Neutrophil (primary cell): Measurements from ENCODE around the gene ARMC9.

Experiments
- H3K27ac ChIP-seq: fragments of 200-600 bp; sonication (generic); 2 replicates; pipeline ENCODE4 v1.5.1; 2016; ENCODE audit warnings: mild to moderate bottlenecking, moderate library complexity
- H3K27me3 ChIP-seq: fragments of 200-600 bp; sonication (generic); 2 replicates; pipeline ENCODE4 v1.6.0; 2016; ENCODE audit warnings: mild to moderate bottlenecking
- H3K36me3 ChIP-seq: fragments of 200-600 bp; sonication (generic); 2 replicates; pipeline ENCODE4 v1.5.1; 2017
- H3K4me1 ChIP-seq, 2 experiments: fragments of 200-600 bp in 1 of 2; sonication (generic) in 1 of 2; 1 replicate in 1 of 2; 2 replicates in 1 of 2; pipeline versions ENCODE4 v1.5.1 to v1.6.1; 2013 to 2016; ENCODE audit warnings: low read depth in 1 of 2, low read length in 1 of 2, mild to moderate bottlenecking in 1 of 2, moderate library complexity in 1 of 2; ENCODE audit not compliant: control insufficient read depth in 1 of 2, insufficient read depth in 1 of 2
- H3K4me3 ChIP-seq, 2 experiments: fragments of 200-600 bp in 1 of 2; sonication (generic) in 1 of 2; 1 replicate in 1 of 2; 2 replicates in 1 of 2; pipeline ENCODE4 v1.5.1; 2013 to 2016; ENCODE audit warnings: low read depth in 1 of 2, low read length in 1 of 2, mild to moderate bottlenecking in 1 of 2, moderate library complexity in 1 of 2
- H3K9me3 ChIP-seq: fragments of 200-600 bp; sonication (generic); 2 replicates; pipeline ENCODE4 v1.5.1; 2016
- TF ChIP-seq, protein P1 (sequence below): fragments of 200-600 bp; sonication (generic); IDR thresholded peaks from 2 replicates; pipeline ENCODE4 v1.5.1; 2016; ENCODE audit warnings: antibody characterized with exemption

Gene ARMC9

DNA sequence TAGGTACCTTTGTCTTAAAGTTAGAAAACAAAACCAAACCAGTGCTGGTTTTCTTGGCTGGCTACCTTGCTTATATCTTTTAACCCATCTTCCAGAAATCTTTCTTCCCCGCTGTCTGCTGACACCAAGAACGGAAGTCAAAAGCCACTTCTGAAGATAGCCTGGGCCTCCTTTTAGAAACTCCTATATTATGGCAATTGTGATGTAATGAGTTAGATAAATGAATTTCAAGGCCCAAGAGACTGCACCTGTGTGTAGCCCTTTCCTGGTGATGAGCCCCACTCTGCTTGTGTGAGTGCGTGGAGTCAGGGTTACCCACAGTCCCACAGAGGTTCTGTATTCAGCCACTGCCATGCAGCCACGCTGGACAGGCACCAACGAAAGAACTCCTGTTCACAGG, 60.7 kb downstream of the ARMC9 start:
- no peaks in the 10 kb centered on the region for H3K36me3 ChIP-seq
- H3K27ac ChIP-seq, result no peak overlapping the region
- TF ChIP-seq, protein P1, sequence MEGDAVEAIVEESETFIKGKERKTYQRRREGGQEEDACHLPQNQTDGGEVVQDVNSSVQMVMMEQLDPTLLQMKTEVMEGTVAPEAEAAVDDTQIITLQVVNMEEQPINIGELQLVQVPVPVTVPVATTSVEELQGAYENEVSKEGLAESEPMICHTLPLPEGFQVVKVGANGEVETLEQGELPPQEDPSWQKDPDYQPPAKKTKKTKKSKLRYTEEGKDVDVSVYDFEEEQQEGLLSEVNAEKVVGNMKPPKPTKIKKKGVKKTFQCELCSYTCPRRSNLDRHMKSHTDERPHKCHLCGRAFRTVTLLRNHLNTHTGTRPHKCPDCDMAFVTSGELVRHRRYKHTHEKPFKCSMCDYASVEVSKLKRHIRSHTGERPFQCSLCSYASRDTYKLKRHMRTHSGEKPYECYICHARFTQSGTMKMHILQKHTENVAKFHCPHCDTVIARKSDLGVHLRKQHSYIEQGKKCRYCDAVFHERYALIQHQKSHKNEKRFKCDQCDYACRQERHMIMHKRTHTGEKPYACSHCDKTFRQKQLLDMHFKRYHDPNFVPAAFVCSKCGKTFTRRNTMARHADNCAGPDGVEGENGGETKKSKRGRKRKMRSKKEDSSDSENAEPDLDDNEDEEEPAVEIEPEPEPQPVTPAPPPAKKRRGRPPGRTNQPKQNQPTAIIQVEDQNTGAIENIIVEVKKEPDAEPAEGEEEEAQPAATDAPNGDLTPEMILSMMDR, result no peak
- H3K27me3 ChIP-seq, result no peaks in the 10 kb centered on the region
- H3K4me3 ChIP-seq, result no peak overlapping the region
- H3K9me3 ChIP-seq, result no peaks in the 10 kb centered on the region
- no peaks in the 10 kb centered on the region for H3K4me1 ChIP-seq

DNA sequence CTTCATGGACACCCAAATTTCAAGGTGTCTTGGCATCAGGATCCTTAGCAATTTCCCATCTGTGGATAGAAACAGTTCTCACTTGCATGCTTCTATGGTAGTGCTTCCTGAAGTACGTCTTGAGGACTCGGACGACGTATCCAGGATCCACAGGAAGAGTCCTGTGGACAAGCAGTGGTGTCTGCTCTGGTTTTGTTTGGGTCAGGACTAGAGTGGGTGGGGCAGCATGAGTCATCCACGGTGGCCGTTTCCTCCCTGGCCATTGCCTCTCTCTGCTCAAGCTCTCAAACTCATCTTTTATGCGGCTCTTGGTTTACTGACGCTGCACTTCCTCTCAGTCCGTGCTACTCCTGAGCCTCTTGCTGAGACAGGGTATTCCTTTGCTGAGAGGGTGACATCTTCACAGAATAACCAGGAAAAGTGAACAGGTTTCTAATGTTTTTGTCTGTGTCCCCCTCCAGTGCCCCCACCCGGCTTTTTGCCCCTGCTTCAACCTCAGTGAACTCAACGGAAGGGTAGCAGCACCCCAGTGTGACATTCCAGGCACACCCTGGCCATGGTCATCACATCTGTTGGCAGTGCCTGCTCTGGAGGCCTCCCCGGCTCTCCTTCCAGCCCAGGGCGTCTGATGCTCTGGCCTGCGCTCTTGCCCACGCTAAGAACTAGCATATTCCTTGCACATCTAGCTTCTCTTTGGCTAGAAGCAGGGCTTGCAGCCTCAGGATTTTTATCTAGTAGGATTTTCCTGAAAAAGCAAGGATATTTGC, 62.2 kb downstream of the ARMC9 start:
- no peak overlapping the region for H3K27ac ChIP-seq
- TF ChIP-seq, protein P1, result no peak
- no peaks in the 10 kb centered on the region for H3K36me3 ChIP-seq
- no peaks in the 10 kb centered on the region for H3K4me1 ChIP-seq
- no peak overlapping the region for H3K4me3 ChIP-seq
- H3K27me3 ChIP-seq, result no peaks in the 10 kb centered on the region
- no peaks in the 10 kb centered on the region for H3K9me3 ChIP-seq

DNA sequence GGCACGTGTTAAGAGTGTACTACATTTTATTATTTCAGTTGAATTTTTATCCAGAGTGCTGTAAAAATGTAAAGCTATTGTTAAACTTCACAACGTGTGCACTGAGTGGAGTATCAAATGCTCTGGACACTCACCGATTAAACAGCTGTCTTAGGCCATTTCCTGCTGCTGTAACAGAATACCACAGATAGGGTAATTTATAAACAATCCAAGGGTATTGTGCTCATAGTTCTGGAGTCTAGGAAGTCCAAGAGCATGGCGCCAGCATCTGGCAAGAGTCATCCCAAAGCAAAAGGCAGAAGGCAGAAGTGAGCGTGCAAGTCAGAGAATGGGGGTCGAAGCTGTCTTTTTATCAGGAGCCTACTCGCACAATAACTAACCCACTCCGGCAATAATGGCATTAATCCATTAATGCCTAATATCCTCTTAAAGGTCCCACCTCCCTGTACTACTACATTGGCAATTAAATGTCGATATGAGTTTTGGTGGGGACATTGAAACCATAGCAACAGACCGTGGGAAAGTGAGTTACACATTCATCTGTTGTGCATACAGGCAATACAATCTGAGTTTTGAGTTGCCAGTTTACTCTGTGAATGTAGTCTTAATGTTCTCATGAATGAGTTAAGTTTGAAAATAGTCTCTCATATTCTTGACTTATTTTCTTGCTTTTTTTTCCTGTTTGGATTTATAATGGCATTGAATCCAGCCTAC, 64.8 kb downstream of the ARMC9 start:
- H3K27me3 ChIP-seq, result no peaks in the 10 kb centered on the region
- TF ChIP-seq, protein P1, result no peak

DNA sequence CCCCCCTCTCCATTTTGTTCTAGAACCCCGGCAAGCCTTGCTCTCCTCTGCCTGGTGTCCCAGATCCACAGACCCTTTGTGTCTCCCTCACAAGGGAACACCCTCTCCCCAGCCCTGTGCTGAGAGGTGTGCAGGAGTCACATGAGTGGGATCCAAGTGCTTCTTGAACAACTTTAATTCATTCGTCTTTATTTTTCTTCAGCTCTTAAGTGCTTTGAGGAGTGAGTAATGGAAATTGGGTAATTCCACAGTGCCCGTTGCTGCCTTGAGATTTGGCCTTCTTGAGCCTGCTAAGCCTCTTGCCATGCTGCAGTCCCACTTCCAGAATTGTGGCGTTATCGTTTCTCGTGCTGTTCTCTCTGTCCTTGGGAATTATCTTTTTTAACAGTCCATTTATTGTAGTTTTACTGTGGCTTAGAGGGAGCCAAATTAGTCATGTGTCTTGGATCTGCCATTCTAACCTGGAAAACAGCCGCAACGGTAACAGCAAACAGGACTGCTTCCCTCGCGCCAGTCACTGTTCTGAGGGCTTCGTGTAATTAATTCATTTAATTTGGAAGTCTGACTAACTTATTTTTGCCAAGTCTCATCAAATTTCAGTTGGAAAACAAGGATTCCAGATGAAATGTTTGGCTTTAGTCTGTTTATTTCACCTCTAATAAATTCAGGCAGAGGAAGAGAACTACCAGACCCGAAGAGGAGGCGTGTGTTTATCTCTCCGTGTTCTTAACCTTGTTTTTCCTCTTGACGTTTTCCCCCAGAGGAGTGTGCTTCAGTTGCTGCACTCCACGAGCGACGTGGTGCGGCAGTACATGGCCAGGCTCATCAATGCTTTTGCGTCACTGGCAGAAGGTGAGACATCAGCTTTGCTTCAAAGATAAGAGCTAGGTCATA, 72.0 kb downstream of the ARMC9 start:
- Histone ChIP-seq H3K36me3 (no peaks in the 10 kb centered on the region), H3K4me3 (no peak overlapping the region), H3K27ac (no peak overlapping the region), H3K27me3 (no peaks in the 10 kb centered on the region), H3K4me1 (peaks cover 8 to 16% of the 10 kb centered on the region in 2 experiments), H3K9me3 (no peaks in the 10 kb centered on the region)
- TF ChIP-seq, protein P1, result no peak

More for the DNA sequence above, 64.8 kb downstream of the ARMC9 start:
- Histone ChIP-seq H3K36me3 (no peaks in the 10 kb centered on the region), H3K9me3 (no peaks in the 10 kb centered on the region), H3K4me1 (no peaks in the 10 kb centered on the region), H3K27ac (no peak overlapping the region), H3K4me3 (no peak overlapping the region)

DNA sequence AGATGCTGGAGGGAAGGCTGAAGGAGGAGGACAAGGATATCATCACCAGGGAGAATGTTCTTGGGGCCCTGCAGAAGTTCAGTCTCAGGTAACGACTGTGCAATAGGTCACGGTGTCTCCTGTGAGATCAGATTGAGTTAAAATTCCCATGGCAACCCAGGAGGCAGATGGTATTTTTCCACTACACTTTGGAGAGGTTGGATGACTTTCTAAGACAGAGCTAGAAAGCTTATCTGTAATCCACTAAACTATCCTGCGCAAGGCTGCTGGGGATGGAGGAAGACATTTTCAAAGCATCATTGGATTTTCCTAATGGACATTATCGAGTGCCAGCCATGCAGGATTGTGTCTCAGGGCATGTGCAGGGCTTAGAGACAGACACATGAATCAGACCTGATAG, 74.6 kb downstream of the ARMC9 start:
- peaks cover 10 to 33% of the 10 kb centered on the region in 2 experiments for H3K4me1 ChIP-seq
- no peaks in the 10 kb centered on the region for H3K27me3 ChIP-seq
- H3K4me3 ChIP-seq, result no peak overlapping the region
- no peaks in the 10 kb centered on the region for H3K9me3 ChIP-seq
- H3K27ac ChIP-seq, result no peak overlapping the region
- TF ChIP-seq, protein P1, result no peak
- no peaks in the 10 kb centered on the region for H3K36me3 ChIP-seq
